ENCODE results near the gene UCP2.
"Not testable (repeated sequence)": the region's sequence is repeated elsewhere in the genome, so short reads cannot be mapped to it uniquely, and the experiment has no call there.

The UCP2 gene

GRCh38 chr11:73939096-73939495, 43.5 kb downstream of the UCP2 start:
- no peak for DNase-seq

- DNase-seq: not testable (repeated sequence)
These were observed 46.6 kb downstream of the UCP2 start for GRCh38 chr11:73936047-73936446.

GRCh38 chr11:73932781-73933180, 49.9 kb downstream of the UCP2 start:
- no peak for DNase-seq

- DNase-seq: no peak
These were observed 50.7 kb downstream of the UCP2 start for GRCh38 chr11:73931951-73932350.

- DNase-seq: no peak
These were observed 51.5 kb downstream of the UCP2 start for GRCh38 chr11:73931039-73931645.

GRCh38 chr11:73929388-73929787, 53.3 kb downstream of the UCP2 start:
- no peak for DNase-seq

Data from left hindlimb (tissue), 1 donor.